Measurements from ENCODE around the gene LRRC4C.

LRRC4C gene

GRCh38 chr11:41459465-41460401 is at the start of gene LRRC4C:
LRRC4C (minus strand) TSS chr11:41459652.
- FAIRE-seq (no peak), DNase-seq (ENCODE audit: insufficient read length, low spot score) (no peak)

- DNase-seq (ENCODE audit: insufficient read length, low spot score) = no peak
- no peak for FAIRE-seq
Measured at GRCh38 chr11:41508121-41508520, 48.7 kb upstream of the LRRC4C start.

- FAIRE-seq = no peak
Measured at GRCh38 chr11:41499429-41499828, 40.0 kb upstream of the LRRC4C start.

GRCh38 chr11:41498726-41499125 is 39.3 kb upstream of the LRRC4C start:
- DNase-seq (ENCODE audit: insufficient read length, low spot score) = no peak
- no peak for FAIRE-seq

More at GRCh38 chr11:41499429-41499828, 40.0 kb upstream of the LRRC4C start:
- DNase-seq (ENCODE audit: insufficient read length, low spot score) = no peak

GRCh38 chr11:41497974-41498373 is 38.5 kb upstream of the LRRC4C start:
- no peak for FAIRE-seq
- DNase-seq (ENCODE audit: insufficient read length, low spot score) = no peak

GRCh38 chr11:41494716-41495115 is 35.3 kb upstream of the LRRC4C start:
- FAIRE-seq (no peak), DNase-seq (ENCODE audit: insufficient read length, low spot score) (no peak)

GRCh38 chr11:41486424-41486823 is 27.0 kb upstream of the LRRC4C start:
- no peak for DNase-seq (ENCODE audit: insufficient read length, low spot score)
- FAIRE-seq = no peak

- no peak for FAIRE-seq
Measured at GRCh38 chr11:41483956-41484355, 24.5 kb upstream of the LRRC4C start.

GRCh38 chr11:41479179-41479578 is 19.7 kb upstream of the LRRC4C start:
- no peak for FAIRE-seq
- no peak for DNase-seq (ENCODE audit: insufficient read length, low spot score)

More at GRCh38 chr11:41483956-41484355, 24.5 kb upstream of the LRRC4C start:
- DNase-seq (ENCODE audit: insufficient read length, low spot score) = no peak

GRCh38 chr11:41461057-41461681 is 1.7 kb upstream of the LRRC4C start:
- no peak for DNase-seq (ENCODE audit: insufficient read length, low spot score)
- no peak for FAIRE-seq

GRCh38 chr11:41458641-41459040 is 811 bp downstream of the LRRC4C start:
- DNase-seq (ENCODE audit: insufficient read length, low spot score) (no peak), FAIRE-seq (no peak)

- FAIRE-seq (no peak), DNase-seq (ENCODE audit: insufficient read length, low spot score) (no peak)
Measured at GRCh38 chr11:41458154-41458553, 1.3 kb downstream of the LRRC4C start.

- DNase-seq (ENCODE audit: insufficient read length, low spot score) (no peak), FAIRE-seq (no peak)
Measured at GRCh38 chr11:41457216-41458014, 2.0 kb downstream of the LRRC4C start.

- no peak for FAIRE-seq
- DNase-seq (ENCODE audit: insufficient read length, low spot score) = no peak
Measured at GRCh38 chr11:41456269-41456668, 3.2 kb downstream of the LRRC4C start.

- no peak for DNase-seq (ENCODE audit: insufficient read length, low spot score)
- FAIRE-seq = no peak
Measured at GRCh38 chr11:41451011-41451410, 8.4 kb downstream of the LRRC4C start.

GRCh38 chr11:41449483-41450050 is 9.9 kb downstream of the LRRC4C start:
- no peak for FAIRE-seq

GRCh38 chr11:41446566-41446965 is 12.9 kb downstream of the LRRC4C start:
- DNase-seq (ENCODE audit: insufficient read length, low spot score) (no peak), FAIRE-seq (no peak)

More at GRCh38 chr11:41449483-41450050, 9.9 kb downstream of the LRRC4C start:
- no peak for DNase-seq (ENCODE audit: insufficient read length, low spot score)

GRCh38 chr11:41446107-41446506 is 13.3 kb downstream of the LRRC4C start:
- DNase-seq (ENCODE audit: insufficient read length, low spot score) = no peak
- no peak for FAIRE-seq

- no peak for DNase-seq (ENCODE audit: insufficient read length, low spot score)
- FAIRE-seq = no peak
Measured at GRCh38 chr11:41437006-41437490, 22.4 kb downstream of the LRRC4C start.

- FAIRE-seq = no peak
- DNase-seq (ENCODE audit: insufficient read length, low spot score) = no peak
Measured at GRCh38 chr11:41435531-41435930, 23.9 kb downstream of the LRRC4C start.

- FAIRE-seq = no peak
- no peak for DNase-seq (ENCODE audit: insufficient read length, low spot score)
Measured at GRCh38 chr11:41431784-41432183, 27.7 kb downstream of the LRRC4C start.
